CD4-positive, alpha-beta T cell (primary cell): Measurements from ENCODE around the gene LARGE1. TPM values are rescaled to one million over a fixed set of nuclear protein-coding genes. Genes with fewer than 3 reads are reported as not detected.

Source experiments
- ATAC-seq: fragments of 200-7000 bp; cut with Tn5 transposase; one replicate; pipeline ENCODE4 v1.10.0; 2022; ENCODE audit warnings: mild to moderate bottlenecking; ENCODE audit not compliant: poor library complexity
- CTCF ChIA-PET: fragments of 350-600 bp; sonication (Branson Sonifier 250); formaldehyde crosslinking; loops from one replicate; lab custom pipeline; 2021; ENCODE audit warnings: antibody characterized with exemption, inconsistent platforms; lab: Charles Lee
- POLR2A ChIA-PET: fragments of 350-600 bp; sonication (Branson Sonifier 250); formaldehyde crosslinking; loops from one replicate; lab custom pipeline; 2021; ENCODE audit warnings: antibody characterized with exemption, inconsistent platforms; lab: Charles Lee
- DNase-seq, 14 experiments: peaks; one replicate each; pipeline ENCODE4 v3.0.0-alpha.2; 2013 to 2020; ENCODE audit warnings: mixed read lengths in 2 of 14
- H3K27ac ChIP-seq, 2 donors: one replicate each; pipeline versions ENCODE4 v1.5.1 to v1.7.0; 2013; ENCODE audit warnings: low read length in 2 of 2, low read depth in 1 of 2, mild to moderate bottlenecking in 1 of 2
- H3K27me3 ChIP-seq, 2 experiments: 1 replicate in 1 of 2; 2 replicates in 1 of 2; pipeline versions ENCODE4 v1.6.1 to v1.7.0; 2013; ENCODE audit warnings: low read length in 2 of 2, control low read depth in 1 of 2, mild to moderate bottlenecking in 1 of 2, moderate library complexity in 1 of 2; ENCODE audit not compliant: insufficient read depth in 2 of 2, control insufficient read depth in 1 of 2
- H3K36me3 ChIP-seq: one replicate; pipeline ENCODE4 v1.6.1; 2013; ENCODE audit warnings: low read length, control low read depth; ENCODE audit not compliant: insufficient read depth
- H3K4me1 ChIP-seq: one replicate; pipeline ENCODE4 v1.6.1; 2013; ENCODE audit warnings: low read length, control low read depth; ENCODE audit not compliant: insufficient read depth
- H3K4me3 ChIP-seq: one replicate; pipeline ENCODE4 v1.5.1; 2013; ENCODE audit warnings: mild to moderate bottlenecking, low read length, moderate library complexity
- H3K9me3 ChIP-seq, 2 experiments: 1 replicate in 1 of 2; 2 replicates in 1 of 2; pipeline versions ENCODE4 v1.6.1 to v1.7.0; 2013; ENCODE audit warnings: low read length in 2 of 2, mild to moderate bottlenecking in 2 of 2, control low read depth in 1 of 2, moderate library complexity in 1 of 2; ENCODE audit not compliant: control insufficient read depth in 1 of 2, insufficient read depth in 1 of 2
- H3K27ac Mint-ChIP-seq: one replicate; pipeline ENCODE4 v1.8.0; 2020; ENCODE audit warnings: mixed read lengths
- H3K27me3 Mint-ChIP-seq: one replicate; pipeline ENCODE4 v1.8.0; 2021; ENCODE audit warnings: mixed read lengths
- H3K36me3 Mint-ChIP-seq: one replicate; pipeline ENCODE4 v1.8.0; 2021; ENCODE audit warnings: low read depth, mixed read lengths
- H3K4me1 Mint-ChIP-seq: one replicate; pipeline ENCODE4 v1.8.0; 2021; ENCODE audit warnings: low read depth, mixed read lengths
- H3K4me3 Mint-ChIP-seq: one replicate; pipeline ENCODE4 v1.8.0; 2020; ENCODE audit warnings: mild to moderate bottlenecking, mixed read lengths
- H3K9me3 Mint-ChIP-seq: one replicate; pipeline ENCODE4 v1.8.0; 2020; ENCODE audit warnings: mixed read lengths
- CTCF ChIP-seq: fragments of 200-600 bp; IDR thresholded peaks from one replicate; pipeline ENCODE4 v1.8.0; 2022; ENCODE audit warnings: antibody characterized with exemption, mild to moderate bottlenecking
- intact Hi-C, 2 experiments: fragments of 100-400 bp; cut with DNase I in 1 of 2; cut with micrococcal nuclease in 1 of 2; formaldehyde crosslinking; loops; one replicate each; pipeline versions ENCODE4 v1.15.1 to v1.9.0; 2023 to 2025; cut with DNase I, micrococcal nuclease
- total RNA-seq, 174 experiments: library from RNA in 2 of 174; stranded (reverse) in 2 of 174; gene quantifications; one replicate each; pipeline ENCODE4 v1.2.3 and lab custom pipeline; 2021 to 2026

Gene LARGE1
- total RNA-seq, 2 experiments from 2014 or later, result 0.14 to 0.70 TPM

- ATAC-seq (no peak), DNase-seq (no peak)
- Histone ChIP-seq H3K9me3 (peaks cover 0 to 5% of the 10 kb centered on the region in 2 experiments), H3K4me3 (no peak overlapping the region), H3K27ac (no peak overlapping the region), H3K27me3 (no peaks in the 10 kb centered on the region), H3K4me1 (no peaks in the 10 kb centered on the region), H3K36me3 (no peaks in the 10 kb centered on the region)
- Mint-ChIP-seq H3K4me3 (no peak overlapping the region), H3K36me3 (no peaks in the 10 kb centered on the region), H3K27ac (no peak overlapping the region), H3K9me3 (no peaks in the 10 kb centered on the region), H3K4me1 (no peaks in the 10 kb centered on the region), H3K27me3 (no peaks in the 10 kb centered on the region)
- intact Hi-C loops, result no loop called here
- ChIA-PET CTCF (no interaction called here), POLR2A (no interaction called here)
- TF ChIP-seq CTCF, result no peak
These were observed 33.1 kb downstream of the LARGE1 start for GRCh38 chr22:33887173-33887572.

- ATAC-seq (no peak), DNase-seq (no peak)
- no peaks in the 10 kb centered on the region for H3K27me3 Mint-ChIP-seq
- TF ChIP-seq CTCF, result no peak
- H3K27ac Mint-ChIP-seq, result no peak overlapping the region
- no peaks in the 10 kb centered on the region for H3K4me1 Mint-ChIP-seq
- ChIA-PET CTCF (no interaction called here), POLR2A (no interaction called here)
- H3K27me3 ChIP-seq, result no peaks in the 10 kb centered on the region
- H3K9me3 Mint-ChIP-seq, result no peaks in the 10 kb centered on the region
- H3K36me3 Mint-ChIP-seq, result no peaks in the 10 kb centered on the region
- no peaks in the 10 kb centered on the region for H3K4me1 ChIP-seq
- H3K9me3 ChIP-seq, result peaks cover 0 to 5% of the 10 kb centered on the region in 2 experiments
- no peak overlapping the region for H3K4me3 ChIP-seq
- H3K36me3 ChIP-seq, result no peaks in the 10 kb centered on the region
- no peak overlapping the region for H3K4me3 Mint-ChIP-seq
- intact Hi-C loops, result no loop called here
- no peak overlapping the region for H3K27ac ChIP-seq
These were observed 33.6 kb downstream of the LARGE1 start for GRCh38 chr22:33886696-33887095.

- no peak overlapping the region for H3K27ac ChIP-seq
- DNase-seq (no peak), ATAC-seq (no peak)
- Mint-ChIP-seq H3K27ac (no peak overlapping the region), H3K9me3 (no peaks in the 10 kb centered on the region), H3K4me3 (no peak overlapping the region), H3K36me3 (no peaks in the 10 kb centered on the region), H3K27me3 (no peaks in the 10 kb centered on the region), H3K4me1 (no peaks in the 10 kb centered on the region)
- no peaks in the 10 kb centered on the region for H3K4me1 ChIP-seq
- H3K36me3 ChIP-seq, result no peaks in the 10 kb centered on the region
- H3K27me3 ChIP-seq, result no peaks in the 10 kb centered on the region
- intact Hi-C loops, result no loop called here
- no peak for TF ChIP-seq CTCF
- ChIA-PET CTCF (no interaction called here), POLR2A (no interaction called here)
- H3K4me3 ChIP-seq, result no peak overlapping the region
- peaks cover 0 to 5% of the 10 kb centered on the region in 2 experiments for H3K9me3 ChIP-seq
These were observed 35.4 kb downstream of the LARGE1 start for GRCh38 chr22:33884829-33885228.
